ENCODE data around the gene LRRC47. TPM values are rescaled to one million over a fixed set of nuclear protein-coding genes. Genes with fewer than 3 reads are reported as not detected.

The LRRC47 gene
- total RNA-seq, 2 donors from 2014 or later = 42.4 to 53.8 TPM

GRCh38 chr1:3745590-3746381 lies 50.5 kb downstream of the LRRC47 start:
- no peak overlapping the region for H3K27ac ChIP-seq
- intact Hi-C loops (cut with DNase I) = loop anchor here (5.0 kb wide), 1 partner anchor 47 kb away; no protein-coding TSS in a partner anchor

GRCh38 chr1:3745071-3745470 lies 51.2 kb downstream of the LRRC47 start:
- H3K27me3 ChIP-seq (replicated peaks; ENCODE audit: insufficient read depth) = no peaks in the 10 kb centered on the region
- H3K4me1 ChIP-seq (replicated peaks) = peaks cover 4% of the 10 kb centered on the region
- no peaks in the 10 kb centered on the region for H3K36me3 ChIP-seq
- TF ChIP-seq POLR2AphosphoS5 (IDR thresholded peaks at IDR 0.05) (no peak), CTCF (IDR thresholded peaks at IDR 0.05) (no peak)
- no peak overlapping the region for H3K27ac ChIP-seq
- H3K4me3 ChIP-seq = no peak overlapping the region
- no peak for DNase-seq (ENCODE audit: low spot score)
- no peaks in the 10 kb centered on the region for H3K9me3 ChIP-seq
- WGBS = 92% methylated on average over 12 of the region's 12 CpGs
- intact Hi-C loops (cut with DNase I) = loop anchor here (5.0 kb wide), 1 partner anchor 47 kb away; no protein-coding TSS in a partner anchor

More at GRCh38 chr1:3745590-3746381, 50.5 kb downstream of the LRRC47 start:
- H3K27me3 ChIP-seq (replicated peaks; ENCODE audit: insufficient read depth) = no peaks in the 10 kb centered on the region
- H3K4me3 ChIP-seq = no peak overlapping the region
- H3K36me3 ChIP-seq = no peaks in the 10 kb centered on the region
- no peak for DNase-seq (ENCODE audit: low spot score)
- WGBS = 76% methylated on average over 25 of the region's 25 CpGs
- TF ChIP-seq POLR2AphosphoS5 (IDR thresholded peaks at IDR 0.05) (no peak), CTCF (IDR thresholded peaks at IDR 0.05) (no peak), POLR2A (IDR thresholded peaks at IDR 0.05) (no peak)
- peaks cover 4% of the 10 kb centered on the region for H3K4me1 ChIP-seq (replicated peaks)
- no peaks in the 10 kb centered on the region for H3K9me3 ChIP-seq

- no peak overlapping the region for H3K4me3 ChIP-seq
- H3K27ac ChIP-seq = no peak overlapping the region
- H3K4me1 ChIP-seq (replicated peaks) = peaks cover 4% of the 10 kb centered on the region
- no peaks in the 10 kb centered on the region for H3K36me3 ChIP-seq
- no peaks in the 10 kb centered on the region for H3K9me3 ChIP-seq
- TF ChIP-seq CTCF (IDR thresholded peaks at IDR 0.05) = no peak
- no peak for TF ChIP-seq POLR2AphosphoS5 (IDR thresholded peaks at IDR 0.05)
- no peak for TF ChIP-seq POLR2A (IDR thresholded peaks at IDR 0.05)
- WGBS = 96% methylated on average over 10 of the region's 10 CpGs
- H3K27me3 ChIP-seq (replicated peaks; ENCODE audit: insufficient read depth) = no peaks in the 10 kb centered on the region
- intact Hi-C loops (cut with DNase I) = loop anchor here (5.0 kb wide), 1 partner anchor 48 kb away; no protein-coding TSS in a partner anchor
- DNase-seq (ENCODE audit: low spot score) = no peak
Measured at GRCh38 chr1:3744646-3745045, 51.7 kb downstream of the LRRC47 start.

- intact Hi-C loops (cut with DNase I) = no loop called here
- TF ChIP-seq POLR2AphosphoS5 (IDR thresholded peaks at IDR 0.05) (no peak), POLR2A (IDR thresholded peaks at IDR 0.05) (no peak), CTCF (IDR thresholded peaks at IDR 0.05) (no peak)
- no peaks in the 10 kb centered on the region for H3K27me3 ChIP-seq (replicated peaks; ENCODE audit: insufficient read depth)
- no peaks in the 10 kb centered on the region for H3K9me3 ChIP-seq
- DNase-seq (ENCODE audit: low spot score) = no peak
- WGBS = 86% methylated on average over 12 of the region's 12 CpGs
- H3K36me3 ChIP-seq = no peaks in the 10 kb centered on the region
- peaks cover 4% of the 10 kb centered on the region for H3K4me1 ChIP-seq (replicated peaks)
- no peak overlapping the region for H3K4me3 ChIP-seq
- H3K27ac ChIP-seq = no peak overlapping the region
Measured at GRCh38 chr1:3743826-3744225, 52.5 kb downstream of the LRRC47 start.

GRCh38 chr1:3743421-3743820 lies 52.9 kb downstream of the LRRC47 start:
- TF ChIP-seq CTCF (IDR thresholded peaks at IDR 0.05) (no peak), POLR2A (IDR thresholded peaks at IDR 0.05) (no peak), POLR2AphosphoS5 (IDR thresholded peaks at IDR 0.05) (no peak)
- 66% methylated on average over 4 of the region's 4 CpGs for WGBS
- Histone ChIP-seq H3K27ac (no peak overlapping the region), H3K4me1 (replicated peaks) (peaks cover 4% of the 10 kb centered on the region), H3K36me3 (no peaks in the 10 kb centered on the region), H3K4me3 (no peak overlapping the region), H3K27me3 (replicated peaks; ENCODE audit: insufficient read depth) (no peaks in the 10 kb centered on the region), H3K9me3 (no peaks in the 10 kb centered on the region)
- no peak for DNase-seq (ENCODE audit: low spot score)
- intact Hi-C loops (cut with DNase I) = no loop called here
